ENCODE results near the gene GALNT3.
A peak's percentile ranks its signal among the peaks of the same experiment; 100 is the strongest.

GALNT3 gene

DNA sequence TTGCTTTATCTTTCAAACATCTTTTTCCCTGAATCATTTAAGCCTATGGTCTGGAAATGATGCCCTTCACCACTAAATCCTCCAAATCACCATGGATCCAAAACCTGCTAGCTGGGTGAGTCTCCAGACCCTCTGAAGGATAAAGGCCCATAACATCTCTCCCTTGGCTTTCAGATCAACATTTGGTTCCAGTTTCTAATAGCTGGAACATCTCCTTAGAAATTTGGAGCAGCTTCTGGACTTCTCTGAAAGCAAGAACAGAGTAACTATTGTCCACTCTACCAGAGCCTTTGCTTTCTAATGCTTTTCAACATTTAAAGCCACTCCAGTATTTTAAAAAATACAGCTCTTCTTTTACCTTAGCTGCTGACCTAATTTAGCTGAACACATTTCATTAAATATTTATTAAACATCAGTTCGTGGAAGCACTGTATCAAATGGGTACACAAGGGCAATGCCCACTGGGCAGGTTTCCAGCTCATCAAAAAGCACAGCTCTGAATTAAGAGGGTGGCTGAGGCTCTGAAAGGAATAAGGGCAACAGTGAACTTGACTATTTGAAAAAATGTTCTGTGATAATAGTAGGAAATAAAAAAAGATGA is 75.3 kb downstream of the GALNT3 start:
- no peak for DNase-seq

DNA sequence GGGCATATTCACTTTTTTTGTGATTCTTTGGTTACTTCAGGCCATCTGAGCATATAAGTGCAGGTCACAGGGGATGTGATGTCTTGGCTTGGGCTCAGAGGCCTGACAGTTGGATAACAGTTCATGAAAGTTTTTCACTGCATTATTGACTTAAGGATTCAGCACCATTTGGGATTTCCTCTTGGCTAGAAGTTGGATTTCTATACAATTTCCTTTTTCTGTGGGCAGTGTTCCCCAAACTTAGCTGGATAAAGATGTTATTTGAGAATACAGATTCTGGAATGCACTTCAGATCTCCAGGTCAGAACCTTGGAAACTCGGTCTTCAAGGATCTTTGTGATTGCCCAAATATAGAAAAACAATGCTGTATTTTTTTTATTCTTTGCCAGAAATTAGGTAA is 78.0 kb downstream of the GALNT3 start:
- no peak for DNase-seq

DNA sequence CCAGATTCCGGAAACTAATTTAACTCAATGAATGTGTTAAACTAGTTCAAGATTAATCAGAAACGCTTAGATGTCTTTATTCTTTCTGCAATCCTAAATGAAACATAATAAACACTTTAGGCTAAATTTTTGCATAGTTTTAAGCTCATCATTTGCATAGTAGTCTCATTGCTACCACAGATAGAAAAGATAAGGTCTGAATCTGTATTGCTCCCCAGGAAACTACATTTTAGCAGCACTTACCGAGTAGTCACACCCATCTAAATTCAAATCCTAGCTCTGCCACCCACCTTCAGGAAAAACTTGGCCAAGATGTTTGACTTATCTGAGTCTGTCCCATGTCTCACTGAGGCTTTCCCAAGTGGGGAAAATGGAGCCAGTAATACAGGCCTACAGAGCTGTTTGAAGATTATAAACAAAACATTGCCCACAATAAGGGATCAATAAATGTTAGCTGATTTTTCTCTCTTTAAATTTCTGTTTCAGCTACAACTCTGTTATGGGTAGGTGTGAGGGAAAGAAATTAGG is 87.0 kb downstream of the GALNT3 start:
- no peak for DNase-seq

DNA sequence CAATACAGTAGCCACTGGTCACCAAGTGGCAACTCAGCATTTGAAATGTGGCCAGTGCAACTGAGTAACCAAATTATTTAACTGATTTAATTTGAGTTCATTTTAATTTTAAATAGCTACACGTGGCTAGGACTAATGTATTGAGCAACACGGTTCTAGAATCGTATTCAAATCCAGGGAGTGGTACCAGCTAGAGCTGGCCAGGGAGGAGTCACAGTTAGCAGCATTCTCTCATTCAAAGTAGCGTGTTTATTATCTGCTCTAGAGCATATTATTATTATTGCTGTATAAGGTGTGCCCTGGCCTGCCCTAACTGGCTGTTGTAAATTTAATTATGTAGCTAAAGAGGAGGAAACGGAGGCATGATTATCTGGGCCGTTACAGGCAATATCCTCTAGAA is 92.9 kb downstream of the GALNT3 start:
- DNase-seq, result no peak

DNA sequence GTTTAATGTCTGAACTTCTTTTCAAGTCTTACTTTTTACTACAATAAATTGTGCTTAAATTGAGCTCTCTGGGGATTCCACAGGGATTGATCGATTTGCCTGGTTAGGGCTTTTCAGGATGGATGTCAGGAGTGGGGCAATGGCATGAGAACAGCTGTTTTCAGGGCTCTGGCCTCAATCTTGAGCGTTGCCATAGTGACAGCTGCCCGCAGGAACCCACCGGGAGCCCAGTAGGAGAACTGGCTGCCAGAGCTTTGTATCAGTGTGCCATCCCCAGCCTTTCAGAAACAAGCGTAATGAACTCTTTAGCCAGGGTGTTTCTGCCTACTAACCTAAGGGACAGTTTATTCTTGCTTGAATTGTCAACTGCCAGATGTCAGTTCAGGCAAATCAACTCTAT is 93.5 kb downstream of the GALNT3 start:
- DNase-seq, result no peak

DNA sequence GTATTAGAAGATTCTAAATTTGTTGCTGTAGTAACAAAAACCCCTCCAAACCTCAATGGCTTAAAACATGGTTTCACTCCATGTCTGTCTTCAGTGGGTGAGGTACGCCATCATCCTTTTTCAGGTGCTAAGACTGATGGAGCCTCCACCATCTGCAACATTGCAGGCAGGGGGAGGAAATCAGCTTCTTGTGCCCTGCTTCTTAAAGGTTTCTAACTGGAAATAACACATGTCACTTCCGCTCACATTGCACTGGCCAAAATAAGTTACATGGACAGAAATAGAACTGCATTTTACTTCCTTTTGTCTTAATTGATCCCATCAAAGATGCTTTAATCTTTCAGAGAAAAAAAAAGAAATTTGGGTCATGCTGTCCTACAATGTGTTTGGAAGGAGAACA is 94.1 kb downstream of the GALNT3 start:
- DNase-seq, result no peak

DNA sequence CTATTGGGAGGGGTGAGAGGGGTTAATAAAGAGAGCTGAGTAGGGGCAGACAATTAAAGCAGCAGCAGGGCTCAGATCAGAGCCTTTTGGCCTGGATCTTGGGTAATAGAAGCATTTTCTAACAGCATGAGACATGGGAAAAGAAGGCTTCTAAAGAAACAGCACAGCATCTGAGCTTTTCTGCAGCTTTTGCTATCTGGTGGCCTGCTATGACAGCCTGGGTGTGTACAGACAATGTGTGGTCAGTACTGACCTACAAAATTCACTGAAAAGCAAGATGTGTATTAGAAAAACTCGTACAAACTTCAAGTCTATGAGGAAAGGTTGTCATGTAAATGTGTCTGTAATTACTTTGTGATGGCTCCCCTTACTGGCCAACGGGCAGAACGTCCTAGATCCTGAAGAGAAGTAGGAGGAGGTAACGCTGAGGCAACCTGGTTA is 95.6 kb downstream of the GALNT3 start:
- peak; percentile 53 for DNase-seq

DNA sequence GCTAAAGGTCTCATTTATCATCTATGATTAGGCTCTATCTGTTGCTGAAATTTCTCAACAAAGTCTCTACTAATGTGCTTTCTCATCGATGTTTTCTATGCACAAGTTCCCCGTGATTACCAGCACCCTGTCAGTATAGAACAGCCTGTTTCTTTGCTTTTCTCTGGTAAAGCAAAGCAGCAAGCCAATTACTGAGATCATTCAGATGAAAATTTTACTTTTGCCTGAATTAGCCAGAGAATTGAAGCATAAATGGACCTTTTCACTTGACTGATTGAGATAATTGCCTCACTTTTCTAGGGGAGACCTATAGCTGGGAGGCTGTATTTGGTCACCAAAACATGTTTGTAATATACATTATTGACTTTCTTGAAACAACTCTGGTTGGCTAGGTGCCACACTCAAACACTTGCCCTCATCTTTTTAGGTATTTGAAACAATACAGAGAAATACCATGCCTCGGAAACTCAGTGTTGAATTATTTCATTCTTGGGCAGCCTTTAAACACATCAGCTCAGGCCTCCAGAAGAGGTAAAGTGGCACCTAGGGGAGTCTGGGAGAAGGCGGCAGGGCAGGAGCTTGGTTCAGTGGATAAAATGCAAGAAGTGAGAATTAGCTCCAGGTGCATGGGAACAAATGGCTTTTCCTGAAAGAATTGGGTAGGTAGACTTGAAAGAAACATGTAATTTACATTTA is 96.2 kb downstream of the GALNT3 start:
- no peak for DNase-seq

Measured in NCI-H2029 treated with DMSO at 0.1 percent for 48 hours (cell line).